H9 (cell line): ENCODE measurements around the gene CCL11. TPM values are rescaled to one million over a fixed set of nuclear protein-coding genes. Genes with fewer than 3 reads are reported as not detected.

ENCODE experiments used
- DNase-seq: peaks from one replicate; pipeline ENCODE4 v3.0.0-alpha.2; 2017
- H2AFZ ChIP-seq: one replicate; pipeline ENCODE4 v1.6.1; 2013; ENCODE audit warnings: mild to moderate bottlenecking, low read length, control low read depth, moderate library complexity
- H2AK5ac ChIP-seq: 2 replicates; pipeline ENCODE4 v1.6.1; 2013; ENCODE audit warnings: low read length, control low read depth, mixed read lengths; ENCODE audit not compliant: insufficient read length
- H2BK120ac ChIP-seq: one replicate; pipeline ENCODE4 v1.6.1; 2013; ENCODE audit warnings: low read depth, mild to moderate bottlenecking, low read length, control low read depth, inconsistent platforms; ENCODE audit not compliant: poor library complexity, severe bottlenecking
- H2BK12ac ChIP-seq: 2 replicates; pipeline ENCODE4 v1.6.1; 2013; ENCODE audit warnings: low read length, control low read depth, mixed read lengths, low read depth; ENCODE audit not compliant: insufficient read length
- H2BK15ac ChIP-seq: 2 replicates; pipeline ENCODE4 v1.6.1; 2013; ENCODE audit warnings: low read depth, low read length, control low read depth
- H2BK20ac ChIP-seq: one replicate; pipeline ENCODE4 v1.6.1; 2013; ENCODE audit warnings: low read depth, mild to moderate bottlenecking, low read length, control low read depth, inconsistent platforms; ENCODE audit not compliant: poor library complexity, severe bottlenecking
- H2BK5ac ChIP-seq: 2 replicates; pipeline ENCODE4 v1.6.1; 2013; ENCODE audit warnings: low read length, control low read depth, mixed read lengths; ENCODE audit not compliant: insufficient read length
- H3K14ac ChIP-seq: 2 replicates; pipeline ENCODE4 v1.6.1; 2013; ENCODE audit warnings: low read length, control low read depth; ENCODE audit not compliant: insufficient read depth
- H3K18ac ChIP-seq: 2 replicates; pipeline ENCODE4 v1.6.1; 2013; ENCODE audit warnings: low read depth, mild to moderate bottlenecking, mixed read lengths, low read length, control low read depth; ENCODE audit not compliant: insufficient read length
- H3K23ac ChIP-seq: 2 replicates; pipeline ENCODE4 v1.6.1; 2013; ENCODE audit warnings: low read length, control low read depth, mixed read lengths, low read depth; ENCODE audit not compliant: insufficient read length
- H3K23me2 ChIP-seq: 2 replicates; pipeline ENCODE4 v1.6.1; 2013; ENCODE audit warnings: low read depth, mild to moderate bottlenecking, mixed read lengths, low read length, control low read depth; ENCODE audit not compliant: insufficient read length, poor library complexity, severe bottlenecking
- H3K27ac ChIP-seq: 2 replicates; pipeline ENCODE4 v1.5.1; 2013; ENCODE audit warnings: low read length, control low read depth, mixed read lengths, low read depth; ENCODE audit not compliant: insufficient read length
- H3K27me3 ChIP-seq: 2 replicates; pipeline ENCODE4 v1.6.1; 2013; ENCODE audit warnings: low read length, control low read depth, inconsistent platforms; ENCODE audit not compliant: insufficient read depth
- H3K4ac ChIP-seq: 2 replicates; pipeline ENCODE4 v1.6.1; 2013; ENCODE audit warnings: low read depth, mild to moderate bottlenecking, control low read depth, inconsistent platforms, low read length, moderate library complexity
- H3K4me1 ChIP-seq: 2 replicates; pipeline ENCODE4 v1.6.1; 2013; ENCODE audit warnings: low read length, control low read depth, inconsistent platforms; ENCODE audit not compliant: insufficient read depth
- H3K4me2 ChIP-seq: 2 replicates; pipeline ENCODE4 v1.6.1; 2013; ENCODE audit warnings: low read length, control low read depth, mixed read lengths; ENCODE audit not compliant: insufficient read length, insufficient read depth
- H3K56ac ChIP-seq: 2 replicates; pipeline ENCODE4 v1.6.1; 2013; ENCODE audit warnings: low read depth, mild to moderate bottlenecking, mixed read lengths, low read length, control low read depth; ENCODE audit not compliant: insufficient read length
- H3K79me1 ChIP-seq: 2 replicates; pipeline ENCODE4 v1.6.1; 2013; ENCODE audit warnings: low read depth, mild to moderate bottlenecking, moderate library complexity, low read length, control low read depth, inconsistent platforms; ENCODE audit not compliant: insufficient read depth, poor library complexity, severe bottlenecking
- H3K79me2 ChIP-seq: 2 replicates; pipeline ENCODE4 v1.6.1; 2013; ENCODE audit warnings: low read length, control low read depth, inconsistent platforms; ENCODE audit not compliant: insufficient read depth
- H3K9ac ChIP-seq: 2 replicates; pipeline ENCODE4 v1.6.1; 2013; ENCODE audit warnings: low read length, control low read depth, mixed read lengths; ENCODE audit not compliant: insufficient read length; ENCODE audit errors: extremely low read depth
- H3K9me3 ChIP-seq: one replicate; pipeline ENCODE4 v1.6.1; 2013; ENCODE audit warnings: low read depth, low read length, inconsistent platforms; ENCODE audit not compliant: control insufficient read depth
- H3T11ph ChIP-seq: one replicate; pipeline ENCODE4 v1.6.1; 2013; ENCODE audit warnings: mild to moderate bottlenecking, low read length, control low read depth, inconsistent platforms
- H4K20me1 ChIP-seq: one replicate; pipeline ENCODE4 v1.6.1; 2013; ENCODE audit not compliant: control insufficient read depth, insufficient read length, insufficient read depth
- H4K5ac ChIP-seq: 2 replicates; pipeline ENCODE4 v1.6.1; 2013; ENCODE audit warnings: low read depth, mild to moderate bottlenecking, mixed read lengths, low read length, control low read depth; ENCODE audit not compliant: insufficient read length
- H4K8ac ChIP-seq: replicated peaks from 2 replicates; pipeline ENCODE4 v1.6.1; 2013; ENCODE audit warnings: low read length, control low read depth, mixed read lengths, low read depth; ENCODE audit not compliant: insufficient read length
- H4K91ac ChIP-seq: 2 replicates; pipeline ENCODE4 v1.6.1; 2013; ENCODE audit warnings: low read depth, mild to moderate bottlenecking, moderate library complexity, mixed read lengths, low read length, control low read depth; ENCODE audit not compliant: insufficient read length
- H3K27ac Mint-ChIP-seq, 3 experiments: 2 replicates in 2 of 3; 3 replicates in 1 of 3; pipeline ENCODE4 v1.8.0; 2020 to 2021; ENCODE audit warnings: mixed read lengths in 3 of 3, mild to moderate bottlenecking in 1 of 3, moderate library complexity in 1 of 3
- H3K27me3 Mint-ChIP-seq: 2 replicates; pipeline ENCODE4 v1.8.0; 2021; ENCODE audit warnings: low read depth, mild to moderate bottlenecking, moderate library complexity, mixed read lengths
- H3K36me3 Mint-ChIP-seq, 3 experiments: 2 replicates in 2 of 3; 3 replicates in 1 of 3; pipeline ENCODE4 v1.8.0; 2020 to 2021; ENCODE audit warnings: low read depth in 3 of 3, mixed read lengths in 3 of 3; ENCODE audit not compliant: insufficient read depth in 1 of 3
- H3K4me1 Mint-ChIP-seq, 2 experiments: 2 replicates each; pipeline ENCODE4 v1.8.0; 2020; ENCODE audit warnings: mixed read lengths in 2 of 2
- H3K4me3 Mint-ChIP-seq, 2 experiments: 2 replicates in 1 of 2; 3 replicates in 1 of 2; pipeline ENCODE4 v1.8.0; 2020 to 2021; ENCODE audit warnings: mild to moderate bottlenecking in 2 of 2, mixed read lengths in 2 of 2, moderate library complexity in 1 of 2
- H3K9me3 Mint-ChIP-seq, 2 experiments: 2 replicates in 1 of 2; 3 replicates in 1 of 2; pipeline ENCODE4 v1.8.0; 2020; ENCODE audit warnings: mild to moderate bottlenecking in 2 of 2, mixed read lengths in 2 of 2, moderate library complexity in 1 of 2
- WGBS: extraction: QIAGEN DNeasy Blood & Tissue Kit; methylation state at CpG from one replicate; pipeline ENCODE4 v1.1.7; 2013; ENCODE audit warnings: missing lambda C conversion rate, low lambda C conversion rate, mixed read lengths; ENCODE audit not compliant: insufficient read length; ENCODE audit errors: extremely low coverage; 5-methylcytosine and 5-hydroxymethylcytosine counted together
- total RNA-seq: library from RNA; stranded (reverse); gene quantifications from 2 replicates; pipeline ENCODE4 v1.2.1, GENCODE V29; 2021
- TF ChIP-seq, protein P1 (sequence below): fragments of 200-600 bp; sonication (generic); conservative IDR thresholded peaks from 3 replicates; pipeline ENCODE4 v1.8.0; 2021; ENCODE audit warnings: antibody characterized with exemption, mild to moderate bottlenecking

The CCL11 gene
- total RNA-seq, 1 experiment from 2014 or later = not detected

DNA sequence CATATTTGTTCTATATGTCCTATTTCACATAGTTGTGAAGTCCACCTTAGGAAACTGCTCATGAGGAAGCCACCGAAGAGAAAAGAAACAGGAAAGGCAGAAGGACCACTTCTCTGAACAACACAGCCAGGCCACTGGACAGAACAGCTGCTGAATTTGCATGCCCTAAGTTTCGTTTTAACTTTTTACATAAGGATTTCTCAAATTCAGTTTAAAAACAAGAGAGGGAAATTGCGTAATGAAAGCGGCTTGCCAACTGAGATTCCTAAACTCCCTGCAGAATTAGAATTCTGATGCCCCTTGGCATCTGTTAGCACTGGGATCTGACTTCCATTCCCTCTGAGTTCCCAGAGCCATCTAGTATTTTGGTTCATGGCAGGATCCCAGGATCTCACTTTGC is 28.7 kb downstream of the CCL11 start:
- no peak overlapping the region for H2BK20ac ChIP-seq
- no peaks in the 10 kb centered on the region for H4K20me1 ChIP-seq
- no peak overlapping the region for H3K56ac ChIP-seq
- H2BK5ac ChIP-seq = no peak overlapping the region
- no peak overlapping the region for H3K4ac ChIP-seq
- H3K79me2 ChIP-seq = no peaks in the 10 kb centered on the region
- H3K27ac Mint-ChIP-seq = no peak overlapping the region
- H3K23me2 ChIP-seq = no peaks in the 10 kb centered on the region
- no peak overlapping the region for H2AK5ac ChIP-seq
- H3T11ph ChIP-seq = no peak overlapping the region
- H3K36me3 Mint-ChIP-seq = no peaks in the 10 kb centered on the region
- no peak for DNase-seq
- H3K4me1 Mint-ChIP-seq = no peaks in the 10 kb centered on the region
- H4K5ac ChIP-seq = no peak overlapping the region
- WGBS = no CpG with 5 or more reads among the region's 4 CpGs
- no peak overlapping the region for H3K4me2 ChIP-seq
- H2BK120ac ChIP-seq = no peak overlapping the region
- H2BK15ac ChIP-seq = no peak overlapping the region
- H3K9me3 Mint-ChIP-seq = no peaks in the 10 kb centered on the region
- no peak overlapping the region for H4K91ac ChIP-seq
- H3K18ac ChIP-seq = no peak overlapping the region
- H3K14ac ChIP-seq = no peak overlapping the region
- TF ChIP-seq, protein P1, sequence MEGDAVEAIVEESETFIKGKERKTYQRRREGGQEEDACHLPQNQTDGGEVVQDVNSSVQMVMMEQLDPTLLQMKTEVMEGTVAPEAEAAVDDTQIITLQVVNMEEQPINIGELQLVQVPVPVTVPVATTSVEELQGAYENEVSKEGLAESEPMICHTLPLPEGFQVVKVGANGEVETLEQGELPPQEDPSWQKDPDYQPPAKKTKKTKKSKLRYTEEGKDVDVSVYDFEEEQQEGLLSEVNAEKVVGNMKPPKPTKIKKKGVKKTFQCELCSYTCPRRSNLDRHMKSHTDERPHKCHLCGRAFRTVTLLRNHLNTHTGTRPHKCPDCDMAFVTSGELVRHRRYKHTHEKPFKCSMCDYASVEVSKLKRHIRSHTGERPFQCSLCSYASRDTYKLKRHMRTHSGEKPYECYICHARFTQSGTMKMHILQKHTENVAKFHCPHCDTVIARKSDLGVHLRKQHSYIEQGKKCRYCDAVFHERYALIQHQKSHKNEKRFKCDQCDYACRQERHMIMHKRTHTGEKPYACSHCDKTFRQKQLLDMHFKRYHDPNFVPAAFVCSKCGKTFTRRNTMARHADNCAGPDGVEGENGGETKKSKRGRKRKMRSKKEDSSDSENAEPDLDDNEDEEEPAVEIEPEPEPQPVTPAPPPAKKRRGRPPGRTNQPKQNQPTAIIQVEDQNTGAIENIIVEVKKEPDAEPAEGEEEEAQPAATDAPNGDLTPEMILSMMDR = no peak
- no peak overlapping the region for H4K8ac ChIP-seq
- no peaks in the 10 kb centered on the region for H3K27me3 ChIP-seq
- H3K9ac ChIP-seq = no peak overlapping the region
- no peaks in the 10 kb centered on the region for H3K4me1 ChIP-seq
- no peak overlapping the region for H3K4me3 Mint-ChIP-seq
- H3K23ac ChIP-seq = no peak overlapping the region
- H3K79me1 ChIP-seq = no peaks in the 10 kb centered on the region
- H2AFZ ChIP-seq = no peak overlapping the region
- H3K27me3 Mint-ChIP-seq = peaks cover 14% of the 10 kb centered on the region
- no peak overlapping the region for H3K27ac ChIP-seq
- no peaks in the 10 kb centered on the region for H3K9me3 ChIP-seq
- H2BK12ac ChIP-seq = no peak overlapping the region
